IMR-90 (cell line): ENCODE measurements around the gene CACNA2D1. TPM values are rescaled to one million over a fixed set of nuclear protein-coding genes. Genes with fewer than 3 reads are reported as not detected.

ENCODE experiments used
- ATAC-seq: fragments of 200-7000 bp; cut with Tn5 transposase; 2 replicates; pipeline ENCODE4 v1.9.1; 2020; ENCODE audit warnings: low read depth, mild to moderate bottlenecking, moderate library complexity
- BruUV-seq: library from RNA; stranded (reverse); fragments of 400-500 nt; replicated peaks from 2 replicates; lab custom pipeline; 2021; lab: Mats Ljungman, UMichigan
- CTCF ChIA-PET: fragments of 300-600 bp; formaldehyde crosslinking; extraction: SDS; loops from one replicate; lab custom pipeline; 2021; ENCODE audit warnings: antibody characterized with exemption; lab: Yijun Ruan, JAX
- POLR2A ChIA-PET: fragments of 300-600 bp; sonication (Branson Sonifier 250); formaldehyde crosslinking; loops from one replicate; lab custom pipeline; 2022; ENCODE audit warnings: antibody characterized with exemption; ENCODE audit not compliant: unreplicated experiment; lab: Charles Lee
- DNase-seq: peaks from one replicate; pipeline ENCODE4 v3.0.0; 2013
- H2AFZ ChIP-seq: replicated peaks from 2 replicates; pipeline ENCODE3; 2013; ENCODE audit warnings: low read length, mild to moderate bottlenecking; ENCODE audit not compliant: poor library complexity
- H2AK5ac ChIP-seq: 2 replicates; pipeline ENCODE4 v1.6.1; 2013; ENCODE audit warnings: low read depth, low read length, inconsistent platforms
- H2AK9ac ChIP-seq: replicated peaks from 2 replicates; pipeline ENCODE3; 2013; ENCODE audit warnings: mild to moderate bottlenecking, low read depth, low read length, moderate library complexity; ENCODE audit not compliant: poor library complexity
- H2BK120ac ChIP-seq: 2 replicates; pipeline ENCODE4 v1.6.1; 2013; ENCODE audit warnings: low read depth, low read length, inconsistent platforms
- H2BK15ac ChIP-seq: 3 replicates; pipeline ENCODE4 v1.6.1; 2013; ENCODE audit warnings: low read depth, low read length, inconsistent platforms
- H2BK20ac ChIP-seq: 2 replicates; pipeline ENCODE4 v1.6.1; 2013; ENCODE audit warnings: low read depth, mild to moderate bottlenecking, inconsistent platforms, low read length, moderate library complexity
- H2BK5ac ChIP-seq: 2 replicates; pipeline ENCODE4 v1.6.1; 2013; ENCODE audit warnings: mild to moderate bottlenecking, low read depth, low read length, inconsistent platforms; ENCODE audit not compliant: poor library complexity, severe bottlenecking
- H3K14ac ChIP-seq: replicated peaks from 2 replicates; pipeline ENCODE4 v1.6.1; 2013; ENCODE audit warnings: low read depth, low read length, inconsistent platforms
- H3K18ac ChIP-seq: 2 replicates; pipeline ENCODE4 v1.6.1; 2013; ENCODE audit warnings: low read depth, low read length, control low read depth
- H3K23ac ChIP-seq: 2 replicates; pipeline ENCODE4 v1.6.1; 2013; ENCODE audit warnings: low read depth, low read length, inconsistent platforms
- H3K27ac ChIP-seq: 2 replicates; pipeline ENCODE4 v1.5.1; 2013; ENCODE audit warnings: mild to moderate bottlenecking, control low read depth, low read length; ENCODE audit not compliant: insufficient read depth
- H3K27me3 ChIP-seq: 2 replicates; pipeline ENCODE4 v1.6.1; 2013; ENCODE audit warnings: low read length; ENCODE audit not compliant: control insufficient read depth, insufficient read depth
- H3K36me3 ChIP-seq: 2 replicates; pipeline ENCODE4 v1.6.1; 2013; ENCODE audit warnings: low read length, mixed read lengths; ENCODE audit not compliant: control insufficient read depth, insufficient read depth
- H3K4ac ChIP-seq: 2 replicates; pipeline ENCODE4 v1.6.1; 2013; ENCODE audit warnings: low read depth, low read length, inconsistent platforms
- H3K4me1 ChIP-seq: 2 replicates; pipeline ENCODE4 v1.6.1; 2013; ENCODE audit warnings: low read length, mixed read lengths; ENCODE audit not compliant: control insufficient read depth, insufficient read depth
- H3K4me2 ChIP-seq: 2 replicates; pipeline ENCODE4 v1.6.1; 2013; ENCODE audit warnings: low read depth, mild to moderate bottlenecking, control low read depth, low read length, moderate library complexity
- H3K4me3 ChIP-seq: 2 replicates; pipeline ENCODE4 v1.5.1; 2013; ENCODE audit warnings: low read depth, mild to moderate bottlenecking, control low read depth, low read length, moderate library complexity; ENCODE audit not compliant: insufficient read depth
- H3K56ac ChIP-seq: 2 replicates; pipeline ENCODE4 v1.6.1; 2013; ENCODE audit warnings: low read length, inconsistent platforms; ENCODE audit not compliant: insufficient read depth; ENCODE audit errors: extremely low read depth
- H3K79me1 ChIP-seq, 2 experiments: 2 replicates each; pipeline ENCODE4 v1.6.1; 2013; ENCODE audit warnings: low read length in 2 of 2, inconsistent platforms in 1 of 2, low read depth in 1 of 2
- H3K9ac ChIP-seq: 2 replicates; pipeline ENCODE4 v1.6.1; 2013; ENCODE audit warnings: low read depth, low read length, control low read depth
- H3K9me1 ChIP-seq: 2 replicates; pipeline ENCODE4 v1.6.1; 2013; ENCODE audit warnings: low read length, inconsistent platforms; ENCODE audit not compliant: insufficient read depth
- H3K9me3 ChIP-seq: 2 replicates; pipeline ENCODE4 v1.6.1; 2013; ENCODE audit warnings: low read length; ENCODE audit not compliant: control insufficient read depth, insufficient read depth
- H4K20me1 ChIP-seq: 2 replicates; pipeline ENCODE4 v1.6.1; 2013; ENCODE audit warnings: low read length, inconsistent platforms; ENCODE audit not compliant: insufficient read depth
- H4K5ac ChIP-seq: 2 replicates; pipeline ENCODE4 v1.6.1; 2013; ENCODE audit warnings: mild to moderate bottlenecking, low read depth, low read length, control low read depth
- H4K8ac ChIP-seq, 2 experiments: 2 replicates each; pipeline ENCODE4 v1.6.1; 2013; ENCODE audit warnings: low read depth in 2 of 2, low read length in 2 of 2, control low read depth in 1 of 2, inconsistent platforms in 1 of 2
- H4K91ac ChIP-seq: 2 replicates; pipeline ENCODE4 v1.6.1; 2013; ENCODE audit warnings: low read depth, low read length, inconsistent platforms; ENCODE audit not compliant: insufficient read depth
- CEBPB ChIP-seq: IDR thresholded peaks from 2 replicates; pipeline ENCODE4 v1.6.1; 2012; ENCODE audit warnings: low read depth, low read length, improper control_type of control experiment
- CHD1 ChIP-seq: IDR thresholded peaks from 2 replicates; pipeline ENCODE4 v1.6.1; 2012; ENCODE audit warnings: low read depth, low read length, improper control_type of control experiment
- MAFK ChIP-seq: IDR thresholded peaks from 2 replicates; pipeline ENCODE4 v1.6.1; 2012; ENCODE audit warnings: low read depth, low read length, improper control_type of control experiment
- MXI1 ChIP-seq: IDR thresholded peaks from 2 replicates; pipeline ENCODE4 v1.6.1; 2012; ENCODE audit warnings: low read depth, mild to moderate bottlenecking, low read length, moderate library complexity, borderline replicate concordance
- NFE2L2 ChIP-seq: fragments of 150-350 bp; IDR thresholded peaks from 2 replicates; pipeline ENCODE4 v1.6.1; 2016; ENCODE audit warnings: low read depth, mild to moderate bottlenecking, low read length
- SMC3 ChIP-seq: fragments of 150-350 bp; IDR thresholded peaks from 2 replicates; pipeline ENCODE4 v1.6.1; 2016; ENCODE audit warnings: low read depth, mild to moderate bottlenecking, antibody characterized with exemption, low read length, moderate library complexity
- WGBS, 2 experiments: methylation state at CpG; one replicate each; pipeline versions ENCODE4 v1.1.5 to v1.1.7; 2013; ENCODE audit warnings: missing lambda C conversion rate in 2 of 2; ENCODE audit not compliant: insufficient read length in 1 of 2; ENCODE audit errors: extremely low coverage in 2 of 2; 5-methylcytosine and 5-hydroxymethylcytosine counted together
- dilution Hi-C: fragments of 300-500 bp; cut with HindIII; formaldehyde crosslinking; loops from one replicate; pipeline ENCODE4 v1.14.3; 2018; ENCODE audit warnings: low sequenced_read_pairs; ENCODE audit not compliant: unreplicated experiment
- in situ Hi-C: fragments of 300-500 bp; cut with MboI; formaldehyde crosslinking; loops from 3 replicates; pipeline ENCODE4 v1.14.3; 2019; ENCODE audit warnings: low sequenced_read_pairs, inconsistent platforms, mixed read lengths
- intact Hi-C: fragments of 100-400 bp; cut with micrococcal nuclease; formaldehyde crosslinking; loops from 2 replicates; pipeline ENCODE4 v1.10.0; 2022
- polyA plus RNA-seq, 3 experiments: library from polyadenylated mRNA; depleted of rRNA; stranded (reverse); fragments of >200 nt; gene quantifications; 2 replicates each; pipeline ENCODE4 v1.2.3, GENCODE V29; 2012; ENCODE audit warnings: low replicate concordance in 1 of 3
- total RNA-seq: library from RNA; depleted of rRNA; stranded (reverse); fragments of >200 nt; gene quantifications from 2 replicates; pipeline ENCODE4 v1.2.3, GENCODE V29; 2012
- TF ChIP-seq, protein P1 (sequence below): conservative IDR thresholded peaks from 2 replicates; pipeline ENCODE4 v1.5.1; 2012; ENCODE audit warnings: mild to moderate bottlenecking, low read depth, low read length, improper control_type of control experiment
- TF ChIP-seq, protein P2 (sequence below): fragments of 150-350 bp; IDR thresholded peaks from 2 replicates; pipeline ENCODE4 v1.6.1; 2016; ENCODE audit warnings: low read depth, mild to moderate bottlenecking, low read length, moderate library complexity, borderline replicate concordance
- TF ChIP-seq, protein P3 (sequence below): fragments of 150-350 bp; IDR thresholded peaks from 2 replicates; pipeline ENCODE4 v1.6.1; 2017; ENCODE audit warnings: mild to moderate bottlenecking, antibody characterized with exemption, low read length, low read depth

CACNA2D1 gene
- total and polyA plus RNA-seq, 2 of the 4 experiments (the other 2 are of a cell fraction): 5.8 to 21.9 TPM

DNA sequence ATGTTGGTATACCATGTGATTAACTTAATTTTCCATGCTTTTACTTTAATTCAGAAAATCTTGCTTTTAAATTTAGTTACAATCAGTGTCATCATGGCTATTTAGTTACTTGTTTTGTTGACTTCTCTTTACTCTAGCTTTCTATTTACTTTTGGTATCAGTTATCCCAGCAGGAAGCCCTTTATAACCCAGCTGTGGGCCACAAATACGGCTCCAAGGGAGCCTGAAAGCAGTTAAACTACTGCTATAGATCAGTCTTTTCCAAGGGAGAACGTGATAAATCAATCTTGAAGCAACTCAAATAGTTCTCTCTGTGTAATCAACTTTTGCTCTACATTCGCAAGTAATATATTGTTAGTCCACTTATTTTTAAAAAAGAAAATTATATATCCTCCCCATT is 287.4 kb downstream of the CACNA2D1 start:
- BruUV-seq: no TSS peak
- ATAC-seq (no peak), DNase-seq (no peak)
- no peaks in the 10 kb centered on the region for H3K36me3 ChIP-seq
- no peak overlapping the region for H2AK5ac ChIP-seq
- H3K4me3 ChIP-seq: no peak overlapping the region
- H4K8ac ChIP-seq: no peak overlapping the region
- no peak overlapping the region for H2BK120ac ChIP-seq
- no peaks in the 10 kb centered on the region for H3K27me3 ChIP-seq
- no peak overlapping the region for H3K4me2 ChIP-seq
- H3K27ac ChIP-seq: no peak overlapping the region
- in situ Hi-C loops (no loop called here), dilution Hi-C loops (no loop called here), intact Hi-C loops (no loop called here)
- no peak overlapping the region for H3K9ac ChIP-seq
- H3K23ac ChIP-seq: no peak overlapping the region
- POLR2A ChIA-PET: no interaction called here
- no peak overlapping the region for H2AFZ ChIP-seq
- no peaks in the 10 kb centered on the region for H3K9me3 ChIP-seq
- TF ChIP-seq CHD1: no peak
- TF ChIP-seq MAFK: no peak
- TF ChIP-seq, protein P1, sequence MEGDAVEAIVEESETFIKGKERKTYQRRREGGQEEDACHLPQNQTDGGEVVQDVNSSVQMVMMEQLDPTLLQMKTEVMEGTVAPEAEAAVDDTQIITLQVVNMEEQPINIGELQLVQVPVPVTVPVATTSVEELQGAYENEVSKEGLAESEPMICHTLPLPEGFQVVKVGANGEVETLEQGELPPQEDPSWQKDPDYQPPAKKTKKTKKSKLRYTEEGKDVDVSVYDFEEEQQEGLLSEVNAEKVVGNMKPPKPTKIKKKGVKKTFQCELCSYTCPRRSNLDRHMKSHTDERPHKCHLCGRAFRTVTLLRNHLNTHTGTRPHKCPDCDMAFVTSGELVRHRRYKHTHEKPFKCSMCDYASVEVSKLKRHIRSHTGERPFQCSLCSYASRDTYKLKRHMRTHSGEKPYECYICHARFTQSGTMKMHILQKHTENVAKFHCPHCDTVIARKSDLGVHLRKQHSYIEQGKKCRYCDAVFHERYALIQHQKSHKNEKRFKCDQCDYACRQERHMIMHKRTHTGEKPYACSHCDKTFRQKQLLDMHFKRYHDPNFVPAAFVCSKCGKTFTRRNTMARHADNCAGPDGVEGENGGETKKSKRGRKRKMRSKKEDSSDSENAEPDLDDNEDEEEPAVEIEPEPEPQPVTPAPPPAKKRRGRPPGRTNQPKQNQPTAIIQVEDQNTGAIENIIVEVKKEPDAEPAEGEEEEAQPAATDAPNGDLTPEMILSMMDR: no peak
- no peak for TF ChIP-seq NFE2L2
- TF ChIP-seq SMC3: no peak
- TF ChIP-seq, protein P2, sequence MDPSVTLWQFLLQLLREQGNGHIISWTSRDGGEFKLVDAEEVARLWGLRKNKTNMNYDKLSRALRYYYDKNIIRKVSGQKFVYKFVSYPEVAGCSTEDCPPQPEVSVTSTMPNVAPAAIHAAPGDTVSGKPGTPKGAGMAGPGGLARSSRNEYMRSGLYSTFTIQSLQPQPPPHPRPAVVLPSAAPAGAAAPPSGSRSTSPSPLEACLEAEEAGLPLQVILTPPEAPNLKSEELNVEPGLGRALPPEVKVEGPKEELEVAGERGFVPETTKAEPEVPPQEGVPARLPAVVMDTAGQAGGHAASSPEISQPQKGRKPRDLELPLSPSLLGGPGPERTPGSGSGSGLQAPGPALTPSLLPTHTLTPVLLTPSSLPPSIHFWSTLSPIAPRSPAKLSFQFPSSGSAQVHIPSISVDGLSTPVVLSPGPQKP: no peak
- no peak for TF ChIP-seq CEBPB
- TF ChIP-seq, protein P3, sequence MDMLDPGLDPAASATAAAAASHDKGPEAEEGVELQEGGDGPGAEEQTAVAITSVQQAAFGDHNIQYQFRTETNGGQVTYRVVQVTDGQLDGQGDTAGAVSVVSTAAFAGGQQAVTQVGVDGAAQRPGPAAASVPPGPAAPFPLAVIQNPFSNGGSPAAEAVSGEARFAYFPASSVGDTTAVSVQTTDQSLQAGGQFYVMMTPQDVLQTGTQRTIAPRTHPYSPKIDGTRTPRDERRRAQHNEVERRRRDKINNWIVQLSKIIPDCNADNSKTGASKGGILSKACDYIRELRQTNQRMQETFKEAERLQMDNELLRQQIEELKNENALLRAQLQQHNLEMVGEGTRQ: no peak
- no peak for TF ChIP-seq MXI1
- H3K56ac ChIP-seq: no peak overlapping the region
- WGBS, 2 experiments: no CpG with 5 or more reads among the region's 3 CpGs
- CTCF ChIA-PET: no interaction called here
- H2BK15ac ChIP-seq: no peak overlapping the region
- no peaks in the 10 kb centered on the region; the same call in 1 of the 2 replicates for H3K4me1 ChIP-seq
- H3K79me1 ChIP-seq: no peaks in the 10 kb centered on the region; a peak in 1 of 4 replicates
- H3K14ac ChIP-seq: no peak overlapping the region
- no peaks in the 10 kb centered on the region for H4K20me1 ChIP-seq
- no peak overlapping the region for H2AK9ac ChIP-seq
- no peak overlapping the region for H2BK5ac ChIP-seq
- no peak overlapping the region for H2BK20ac ChIP-seq
- no peak overlapping the region for H3K4ac ChIP-seq
- no peak overlapping the region for H4K91ac ChIP-seq
- no peak overlapping the region for H3K18ac ChIP-seq
- no peak overlapping the region for H4K5ac ChIP-seq
- no peaks in the 10 kb centered on the region for H3K9me1 ChIP-seq
